Measurements from ENCODE around the gene RDH16.

The RDH16 gene

GRCh38 chr12:56957229-56958052 lies at the start of gene RDH16:
RDH16 (minus strand) TSS chr12:56957608; CDS start chr12:56957462, 146 bp downstream.
- no peak for DNase-seq

GRCh38 chr12:57006809-57007475 lies 49.5 kb upstream of the RDH16 start:
- no peak for DNase-seq

- no peak for DNase-seq
Measured at GRCh38 chr12:57005980-57006808, 48.8 kb upstream of the RDH16 start, which contains the start of gene ZBTB39. ZBTB39 (minus strand) TSS chr12:57006546; CDS start chr12:57004917, 1,629 bp downstream.

- DNase-seq: no peak
Measured at GRCh38 chr12:57004651-57005050, 47.2 kb upstream of the RDH16 start.

- DNase-seq: no peak
Measured at GRCh38 chr12:57003395-57003794, 46.0 kb upstream of the RDH16 start.

GRCh38 chr12:57001448-57001906 lies 44.1 kb upstream of the RDH16 start:
- DNase-seq: no peak

GRCh38 chr12:57000393-57000792 lies 43.0 kb upstream of the RDH16 start:
- no peak for DNase-seq

- DNase-seq: no peak
Measured at GRCh38 chr12:56999456-56999855, 42.0 kb upstream of the RDH16 start.

- DNase-seq: no peak
Measured at GRCh38 chr12:56998981-56999380, 41.6 kb upstream of the RDH16 start.

- DNase-seq: no peak
Measured at GRCh38 chr12:56998316-56998715, 40.9 kb upstream of the RDH16 start.

GRCh38 chr12:56996793-56997545 lies 39.6 kb upstream of the RDH16 start:
- no peak for DNase-seq

GRCh38 chr12:56995930-56996496 lies 38.6 kb upstream of the RDH16 start:
- no peak for DNase-seq

GRCh38 chr12:56995201-56995929 lies 38.0 kb upstream of the RDH16 start:
- no peak for DNase-seq

GRCh38 chr12:56994231-56994746 lies 36.9 kb upstream of the RDH16 start:
- DNase-seq: no peak

- DNase-seq: no peak
Measured at GRCh38 chr12:56993346-56993745, 35.9 kb upstream of the RDH16 start.

- no peak for DNase-seq
Measured at GRCh38 chr12:56991319-56992246, 34.2 kb upstream of the RDH16 start.

- DNase-seq: no peak
Measured at GRCh38 chr12:56990648-56991318, 33.4 kb upstream of the RDH16 start.

- DNase-seq: no peak
Measured at GRCh38 chr12:56989861-56990610, 32.6 kb upstream of the RDH16 start.

Data from cerebellar nuclear complex (tissue), 1 donor.